HUES6 (cell line): ENCODE results near the gene PTCD2.

Experiments
- H3K27ac ChIP-seq: 2 replicates; pipeline ENCODE4 v1.7.0; 2013; ENCODE audit warnings: low read depth, mild to moderate bottlenecking, low read length, inconsistent platforms
- H3K27me3 ChIP-seq: 2 replicates; pipeline ENCODE4 v1.6.1; 2013; ENCODE audit warnings: low read length; ENCODE audit not compliant: control insufficient read depth, insufficient read depth
- H3K36me3 ChIP-seq: 2 replicates; pipeline ENCODE4 v1.6.1; 2013; ENCODE audit warnings: low read length; ENCODE audit not compliant: control insufficient read depth, insufficient read depth
- H3K4me1 ChIP-seq: 2 replicates; pipeline ENCODE4 v1.6.1; 2013; ENCODE audit warnings: low read length; ENCODE audit not compliant: control insufficient read depth, insufficient read depth
- H3K4me3 ChIP-seq: 2 replicates; pipeline ENCODE4 v1.5.1; 2013; ENCODE audit warnings: low read depth, low read length
- H3K9ac ChIP-seq: one replicate; pipeline ENCODE4 v1.6.1; 2013; ENCODE audit warnings: mild to moderate bottlenecking, low read length
- H3K9me3 ChIP-seq: 2 replicates; pipeline ENCODE4 v1.6.1; 2013; ENCODE audit warnings: low read depth, low read length; ENCODE audit not compliant: control insufficient read depth, insufficient read depth

Gene PTCD2

DNA sequence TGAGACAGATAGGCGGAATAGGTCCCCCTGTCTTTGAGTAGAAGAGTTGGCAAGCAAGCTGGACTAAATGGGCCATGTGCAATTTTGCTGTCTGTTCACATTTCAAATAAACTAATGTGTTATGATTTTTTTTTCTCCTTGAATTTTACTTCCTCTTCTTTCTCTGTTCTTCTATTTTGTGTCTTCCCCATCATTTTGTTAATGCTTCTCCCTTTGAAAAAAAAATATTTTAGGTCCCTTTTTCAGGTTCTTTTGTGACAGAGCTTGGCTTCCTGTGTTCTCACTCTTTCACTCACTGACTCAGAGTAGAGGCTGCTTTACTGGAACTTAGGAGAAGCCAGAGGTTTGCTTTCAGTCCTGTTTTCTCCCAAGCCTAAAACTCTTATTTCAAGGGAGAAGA lies 48.1 kb downstream of the PTCD2 start:
- H3K27ac ChIP-seq = no peak overlapping the region
- peaks cover 4% of the 10 kb centered on the region for H3K4me1 ChIP-seq
- no peaks in the 10 kb centered on the region for H3K36me3 ChIP-seq
- H3K9me3 ChIP-seq = peaks cover 3% of the 10 kb centered on the region
- H3K9ac ChIP-seq = no peak overlapping the region
- H3K4me3 ChIP-seq = no peak overlapping the region
- no peaks in the 10 kb centered on the region for H3K27me3 ChIP-seq

DNA sequence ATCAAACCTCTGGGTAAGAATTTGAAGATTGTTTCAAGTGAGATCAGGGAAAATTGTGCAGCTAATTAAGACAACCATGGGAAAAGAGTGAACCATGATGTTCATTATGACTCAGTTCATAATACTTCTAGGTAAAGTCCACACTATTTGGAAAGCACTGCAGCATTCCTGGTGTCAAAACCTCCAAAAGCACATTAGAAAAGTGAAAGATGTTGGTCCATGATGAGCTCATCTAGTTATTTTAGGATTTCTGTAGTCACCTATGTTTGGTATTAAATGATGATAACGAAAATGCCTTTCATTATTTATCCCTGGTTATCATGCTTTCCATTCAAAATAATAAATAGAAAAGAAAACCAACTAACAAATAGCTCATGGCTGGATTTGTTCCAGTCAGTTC lies 49.1 kb downstream of the PTCD2 start:
- no peak overlapping the region for H3K9ac ChIP-seq
- H3K4me1 ChIP-seq = no peaks in the 10 kb centered on the region
- no peaks in the 10 kb centered on the region for H3K36me3 ChIP-seq
- H3K27ac ChIP-seq = no peak overlapping the region
- no peaks in the 10 kb centered on the region for H3K27me3 ChIP-seq
- no peak overlapping the region for H3K4me3 ChIP-seq
- H3K9me3 ChIP-seq = peaks cover 3% of the 10 kb centered on the region

DNA sequence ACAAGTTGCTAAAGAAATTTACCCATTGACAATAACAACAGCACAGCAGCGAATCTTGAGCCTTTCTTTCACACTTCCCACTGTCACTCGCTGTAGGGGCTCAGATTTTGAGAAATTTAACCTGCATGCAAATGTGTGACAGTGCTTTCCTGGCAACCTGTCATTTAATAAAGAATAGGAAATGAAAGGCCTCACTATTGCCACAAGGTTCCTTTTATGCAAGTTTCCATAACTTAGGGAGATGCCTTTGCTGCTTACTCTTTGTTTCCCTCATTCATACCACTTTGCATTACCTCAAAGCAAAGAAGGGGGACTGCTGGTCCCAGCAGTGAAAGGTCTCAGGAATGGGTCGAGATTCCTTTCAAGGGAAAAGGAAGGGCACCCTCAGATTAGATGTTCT lies 49.5 kb downstream of the PTCD2 start:
- Histone ChIP-seq H3K36me3 (no peaks in the 10 kb centered on the region), H3K4me3 (no peak overlapping the region), H3K9me3 (peaks cover 3% of the 10 kb centered on the region), H3K4me1 (no peaks in the 10 kb centered on the region), H3K27me3 (no peaks in the 10 kb centered on the region), H3K9ac (no peak overlapping the region), H3K27ac (no peak overlapping the region)

DNA sequence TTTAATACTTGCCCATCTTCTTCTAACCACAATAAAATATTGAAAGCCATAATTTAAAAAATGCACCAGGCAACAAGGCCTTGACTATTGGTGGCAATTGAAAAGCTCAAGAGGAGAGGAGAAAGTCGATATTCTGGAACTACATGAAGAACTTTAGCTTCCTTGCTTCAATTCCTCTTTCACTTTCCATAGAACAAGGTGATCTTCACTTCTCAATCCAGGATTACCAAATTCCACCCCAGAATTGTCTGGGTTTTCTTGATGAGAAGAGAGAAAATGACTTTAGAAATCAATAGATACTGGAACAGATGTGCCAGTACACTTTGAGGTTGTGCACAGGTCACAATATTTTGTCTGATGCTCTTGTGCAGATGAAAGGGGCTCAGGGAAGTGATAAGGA lies 52.2 kb downstream of the PTCD2 start:
- Histone ChIP-seq H3K9me3 (peaks cover 3% of the 10 kb centered on the region), H3K4me3 (no peak overlapping the region), H3K9ac (no peak overlapping the region), H3K27ac (no peak overlapping the region), H3K4me1 (no peaks in the 10 kb centered on the region), H3K36me3 (no peaks in the 10 kb centered on the region), H3K27me3 (no peaks in the 10 kb centered on the region)

- Histone ChIP-seq H3K4me3 (no peak overlapping the region), H3K9me3 (peaks cover 3% of the 10 kb centered on the region), H3K27me3 (no peaks in the 10 kb centered on the region), H3K36me3 (no peaks in the 10 kb centered on the region), H3K9ac (no peak overlapping the region), H3K4me1 (no peaks in the 10 kb centered on the region), H3K27ac (no peak overlapping the region)
Observed at GRCh38 chr5:72372923-72373322, 52.8 kb downstream of the PTCD2 start.

DNA sequence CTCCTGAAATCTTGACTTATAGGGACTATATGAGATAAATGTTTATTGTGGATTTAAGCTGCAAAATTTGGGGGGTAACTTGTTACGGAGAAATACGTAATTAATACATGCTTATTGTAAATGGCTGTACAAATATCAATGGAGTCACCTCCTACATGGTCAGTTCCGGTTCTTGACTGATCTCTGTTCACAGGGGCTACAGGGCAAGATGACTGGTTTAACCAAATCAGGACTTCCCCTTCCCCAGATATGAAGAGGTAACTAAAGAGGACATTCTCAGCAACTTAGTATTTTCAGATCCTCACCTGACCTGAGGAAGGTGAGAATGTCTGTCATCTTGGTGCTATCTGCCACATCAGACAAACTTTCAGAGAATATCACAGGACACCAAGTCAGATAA lies 54.7 kb downstream of the PTCD2 start:
- Histone ChIP-seq H3K27me3 (no peaks in the 10 kb centered on the region), H3K9me3 (peaks cover 3% of the 10 kb centered on the region), H3K4me1 (no peaks in the 10 kb centered on the region), H3K36me3 (no peaks in the 10 kb centered on the region), H3K27ac (no peak overlapping the region), H3K4me3 (no peak overlapping the region), H3K9ac (no peak overlapping the region)

DNA sequence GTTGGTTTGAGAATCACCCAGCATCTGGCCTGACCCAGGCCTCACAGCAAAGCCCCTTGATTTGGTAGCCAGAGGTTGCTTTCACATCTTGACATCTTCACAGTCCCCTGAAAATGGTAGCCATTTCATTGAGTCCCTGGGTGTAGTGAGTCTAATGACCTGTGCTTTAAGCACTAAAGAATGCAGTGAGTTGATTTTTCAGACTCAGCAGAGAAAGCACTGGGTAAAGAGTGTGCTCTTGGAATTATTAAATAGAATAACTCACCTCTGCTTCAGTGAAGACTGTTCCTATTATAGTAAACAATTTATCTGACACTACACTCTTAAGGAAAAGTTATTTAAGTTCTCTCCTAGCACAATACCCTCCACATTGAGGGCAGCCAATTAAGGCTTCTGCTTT lies 56.2 kb downstream of the PTCD2 start:
- Histone ChIP-seq H3K9me3 (no peaks in the 10 kb centered on the region), H3K9ac (no peak overlapping the region), H3K36me3 (no peaks in the 10 kb centered on the region), H3K27ac (no peak overlapping the region), H3K4me1 (no peaks in the 10 kb centered on the region), H3K27me3 (no peaks in the 10 kb centered on the region), H3K4me3 (no peak overlapping the region)

- no peaks in the 10 kb centered on the region for H3K4me1 ChIP-seq
- no peak overlapping the region for H3K27ac ChIP-seq
- H3K4me3 ChIP-seq = no peak overlapping the region
- H3K36me3 ChIP-seq = no peaks in the 10 kb centered on the region
- no peak overlapping the region for H3K9ac ChIP-seq
- H3K27me3 ChIP-seq = no peaks in the 10 kb centered on the region
- no peaks in the 10 kb centered on the region for H3K9me3 ChIP-seq
Observed at GRCh38 chr5:72377910-72378638, 57.9 kb downstream of the PTCD2 start.

DNA sequence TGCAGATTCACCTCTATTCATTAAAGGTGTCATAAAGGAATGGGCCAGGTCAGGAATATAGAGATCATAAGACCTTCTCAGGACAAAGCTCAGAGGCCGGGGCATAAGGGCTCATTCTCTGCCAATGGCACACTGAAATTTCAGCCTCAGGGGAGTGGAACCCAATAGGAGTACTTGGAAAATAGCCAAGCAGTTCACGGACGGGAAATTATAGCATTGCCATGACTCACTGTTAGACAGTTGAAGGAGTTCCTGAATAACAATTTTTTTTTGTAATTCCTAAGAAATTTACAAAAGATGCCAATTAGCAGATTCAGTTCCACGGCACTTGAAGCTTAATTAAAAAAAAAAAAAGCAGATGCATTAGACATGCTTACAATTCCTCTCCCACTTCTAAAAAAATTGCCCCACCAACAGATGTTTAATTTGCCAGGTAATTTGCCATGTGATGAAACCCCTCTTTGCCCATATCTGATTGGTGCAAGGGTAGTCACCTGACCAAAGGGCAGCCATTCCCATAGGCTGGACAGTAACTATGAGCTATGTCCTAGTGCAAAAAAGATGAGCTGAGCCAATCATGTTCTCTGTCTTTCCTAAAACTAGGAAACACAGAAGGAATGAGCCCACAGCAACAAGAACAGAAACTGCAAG lies 58.6 kb downstream of the PTCD2 start:
- H3K36me3 ChIP-seq = no peaks in the 10 kb centered on the region
- no peak overlapping the region for H3K9ac ChIP-seq
- no peaks in the 10 kb centered on the region for H3K9me3 ChIP-seq
- no peaks in the 10 kb centered on the region for H3K27me3 ChIP-seq
- no peak overlapping the region for H3K27ac ChIP-seq
- no peaks in the 10 kb centered on the region for H3K4me1 ChIP-seq
- H3K4me3 ChIP-seq = no peak overlapping the region

GRCh38 chr5:72379936-72380335 lies 59.8 kb downstream of the PTCD2 start:
- H3K36me3 ChIP-seq = no peaks in the 10 kb centered on the region
- no peaks in the 10 kb centered on the region for H3K27me3 ChIP-seq
- H3K4me1 ChIP-seq = no peaks in the 10 kb centered on the region
- no peak overlapping the region for H3K27ac ChIP-seq
- no peaks in the 10 kb centered on the region for H3K9me3 ChIP-seq
- H3K4me3 ChIP-seq = no peak overlapping the region
- H3K9ac ChIP-seq = no peak overlapping the region

DNA sequence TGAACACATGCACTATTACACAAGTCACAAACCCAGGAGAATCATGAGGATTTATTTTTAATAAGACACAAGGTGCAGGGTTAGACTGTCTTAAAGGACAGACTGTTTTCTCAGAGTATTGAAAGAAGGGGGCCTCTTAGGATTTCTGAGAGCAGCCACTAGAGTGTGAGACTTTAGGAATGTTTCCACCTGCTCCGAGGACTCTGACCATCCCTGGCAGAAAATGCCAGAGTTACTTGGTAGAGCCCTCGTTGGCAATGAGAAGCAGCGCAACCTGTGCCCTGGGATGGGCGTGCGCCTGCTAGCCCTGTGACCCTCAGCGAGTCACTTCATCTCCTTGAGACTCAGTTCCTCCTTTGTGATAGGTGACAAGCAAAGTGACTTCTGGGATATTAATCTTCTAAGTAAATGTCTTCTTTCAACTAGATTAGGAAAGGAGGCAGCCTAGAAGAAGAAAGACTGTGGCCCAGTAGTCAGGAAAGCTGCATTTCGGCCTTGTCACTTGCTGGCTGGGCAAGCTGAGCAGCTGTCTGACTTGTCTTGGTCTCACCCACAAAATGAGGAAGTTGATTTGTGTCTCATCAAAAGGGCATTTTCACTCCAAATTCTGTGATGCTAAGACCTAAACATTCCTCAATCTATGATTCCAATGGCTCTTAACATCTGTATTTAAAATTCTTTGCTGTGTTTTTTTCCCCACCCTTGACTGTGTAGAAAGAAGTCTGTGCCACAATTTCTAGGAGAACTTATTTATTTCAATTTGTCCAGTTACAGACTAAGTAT lies 60.5 kb downstream of the PTCD2 start:
- Histone ChIP-seq H3K36me3 (no peaks in the 10 kb centered on the region), H3K4me1 (no peaks in the 10 kb centered on the region), H3K27ac (no peak overlapping the region), H3K4me3 (no peak overlapping the region), H3K9ac (no peak overlapping the region), H3K9me3 (no peaks in the 10 kb centered on the region), H3K27me3 (no peaks in the 10 kb centered on the region)
